Sigmoid colon (tissue), 4 donors: Measurements from ENCODE around the gene SYTL4.

ENCODE experiments used
- CTCF ChIP-seq, 4 experiments: fragments of 450-650 bp in 3 of 4; fragments of 200-600 bp in 1 of 4; IDR thresholded peaks; one replicate each; pipeline ENCODE4 v1.5.1; 2016 to 2019; ENCODE audit warnings: antibody characterized with exemption in 4 of 4, mild to moderate bottlenecking in 3 of 4, moderate library complexity in 2 of 4
- EP300 ChIP-seq, 4 donors: sonication (generic); formaldehyde crosslinking; IDR thresholded peaks; one replicate each; pipeline ENCODE4 v1.6.1; 2017; ENCODE audit warnings: antibody characterized with exemption in 4 of 4
- POLR2A ChIP-seq, 2 donors: fragments of 450-650 bp; IDR thresholded peaks; one replicate each; pipeline ENCODE4 v1.6.1; 2016; ENCODE audit warnings: antibody characterized with exemption in 2 of 2, mild to moderate bottlenecking in 2 of 2, moderate library complexity in 2 of 2
- POLR2AphosphoS5 ChIP-seq, 4 donors: sonication (generic); formaldehyde crosslinking; IDR thresholded peaks; one replicate each; pipeline ENCODE4 v1.6.1; 2017; ENCODE audit warnings: antibody characterized with exemption in 4 of 4

GRCh38 chrX:100650841-100651240, 81.1 kb downstream of the SYTL4 start:
- TF ChIP-seq CTCF (IDR thresholded peaks at IDR 0.05) (no peak), EP300 (IDR thresholded peaks at IDR 0.05) (no peak), POLR2A (IDR thresholded peaks at IDR 0.05) (no peak), POLR2AphosphoS5 (IDR thresholded peaks at IDR 0.05) (no peak)
